K562 (cell line): ENCODE results near the gene POC1B. TPM values are rescaled to one million over a fixed set of nuclear protein-coding genes. Genes with fewer than 3 reads are reported as not detected.

Experiments
- KLF13 ChIP-seq: fragments of 450-650 bp; IDR thresholded peaks from 2 replicates; pipeline ENCODE4 v1.6.1; 2016; ENCODE audit warnings: missing genetic modification characterization, low read depth, mild to moderate bottlenecking, missing compliant biosample characterization, moderate library complexity, borderline replicate concordance
- SLC30A9 ChIP-seq: fragments of 250-450 bp; sonication (Bioruptor Pico); IDR thresholded peaks from 2 replicates; pipeline ENCODE4 v1.8.0; 2022; ENCODE audit warnings: mild to moderate bottlenecking, moderate library complexity
- SMAD1 ChIP-seq: fragments of 150-350 bp; IDR thresholded peaks from 2 replicates; pipeline ENCODE4 v1.6.1; 2014; ENCODE audit warnings: low read length, low read depth; ENCODE audit not compliant: partially characterized antibody
- SP2 ChIP-seq: IDR thresholded peaks from 2 replicates; pipeline ENCODE4 v1.6.1; 2011; ENCODE audit warnings: mild to moderate bottlenecking, low read depth, low read length, moderate library complexity; ENCODE audit not compliant: poor library complexity, severe bottlenecking; ENCODE audit errors: extremely low read depth
- ZNF354B ChIP-seq: fragments of 250-450 bp; sonication (Bioruptor Pico); IDR thresholded peaks from 2 replicates; pipeline ENCODE4 v1.4.0; 2020
- ZNF407 ChIP-seq: fragments of 450-650 bp; IDR thresholded peaks from 2 replicates; pipeline ENCODE4 v1.6.1; 2016; ENCODE audit warnings: low read depth
- ZNF57 ChIP-seq: fragments of 450-650 bp; formaldehyde crosslinking; IDR thresholded peaks from 2 replicates; pipeline ENCODE4 v1.4.0; 2020; ENCODE audit warnings: mild to moderate bottlenecking, moderate library complexity
- polyA plus RNA-seq, 8 experiments: library from polyadenylated mRNA; depleted of rRNA in 4 of 8; stranded (reverse) in 5 of 8; unstranded in 3 of 8; fragments of >200 nt; fragmentation: Nextera tagmentation in 2 of 8; fragmentation: Illumina TruSeq in 1 of 8; extraction: Ambion mirVana in 2 of 8; extraction: Trizol in 1 of 8; gene quantifications; 2 replicates each; pipeline versions ENCODE4 v1.2.1 to v1.2.3, GENCODE V29; 2011 to 2014; ENCODE audit warnings: inconsistent platforms in 1 of 8, missing spikeins in 1 of 8
- total RNA-seq, 7 experiments: library from RNA; depleted of rRNA in 6 of 7; stranded (reverse); fragments of >200 nt in 6 of 7; fragmentation: Illumina TruSeq in 2 of 7; extraction: Trizol in 2 of 7; gene quantifications; 2 replicates each; pipeline versions ENCODE4 v1.2.1 to v1.2.3, GENCODE V29; 2011 to 2021; ENCODE audit warnings: low replicate concordance in 1 of 7
- TF ChIP-seq, protein P1 (sequence below), 2 experiments: IDR thresholded peaks; 2 replicates each; pipeline ENCODE4 v1.6.1; 2011; ENCODE audit warnings: borderline replicate concordance in 1 of 2, control low read depth in 1 of 2, low read depth in 1 of 2, low read length in 1 of 2, mild to moderate bottlenecking in 1 of 2, mixed read lengths in 1 of 2, moderate library complexity in 1 of 2; ENCODE audit not compliant: insufficient read depth in 1 of 2, insufficient read length in 1 of 2, poor library complexity in 1 of 2, severe bottlenecking in 1 of 2; ENCODE audit errors: extremely low read depth in 1 of 2

Gene POC1B
- total and polyA plus RNA-seq, 9 of the 15 experiments (the other 6 are each of a cell fraction or from before 2014, with no cell fraction given): 4.5 to 16.1 (median 10.4) TPM

- TF ChIP-seq SMAD1: no peak
- TF ChIP-seq ZNF57 (CRISPR knock-in tag): no peak
- no peak for TF ChIP-seq ZNF407
- TF ChIP-seq, protein P1, sequence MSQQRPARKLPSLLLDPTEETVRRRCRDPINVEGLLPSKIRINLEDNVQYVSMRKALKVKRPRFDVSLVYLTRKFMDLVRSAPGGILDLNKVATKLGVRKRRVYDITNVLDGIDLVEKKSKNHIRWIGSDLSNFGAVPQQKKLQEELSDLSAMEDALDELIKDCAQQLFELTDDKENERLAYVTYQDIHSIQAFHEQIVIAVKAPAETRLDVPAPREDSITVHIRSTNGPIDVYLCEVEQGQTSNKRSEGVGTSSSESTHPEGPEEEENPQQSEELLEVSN (IDR thresholded peaks at IDR 0.05; ENCODE audit: borderline replicate concordance in 1 of 2, extremely low read depth in 1 of 2, insufficient read depth in 1 of 2, insufficient read length in 1 of 2, low read depth in 1 of 2, low read length in 1 of 2, poor library complexity in 1 of 2, severe bottlenecking in 1 of 2): peak in 1 of 2 experiments; percentile 7
- no peak for TF ChIP-seq KLF13
- TF ChIP-seq SLC30A9 (CRISPR knock-in tag): no peak
- TF ChIP-seq ZNF354B: no peak
- no peak for TF ChIP-seq SP2
Measured at GRCh38 chr12:89524541-89525304, 1.1 kb downstream of the POC1B start, which contains the start of gene GALNT4 (continued).
